H9 (cell line): ENCODE measurements around the gene S100Z. TPM values are rescaled to one million over a fixed set of nuclear protein-coding genes. Genes with fewer than 3 reads are reported as not detected.

Source experiments
- DNase-seq: peaks from one replicate; pipeline ENCODE4 v3.0.0-alpha.2; 2017
- H2AFZ ChIP-seq: one replicate; pipeline ENCODE4 v1.6.1; 2013; ENCODE audit warnings: mild to moderate bottlenecking, low read length, control low read depth, moderate library complexity
- H2AK5ac ChIP-seq: 2 replicates; pipeline ENCODE4 v1.6.1; 2013; ENCODE audit warnings: low read length, control low read depth, mixed read lengths; ENCODE audit not compliant: insufficient read length
- H2BK120ac ChIP-seq: one replicate; pipeline ENCODE4 v1.6.1; 2013; ENCODE audit warnings: low read depth, mild to moderate bottlenecking, low read length, control low read depth, inconsistent platforms; ENCODE audit not compliant: poor library complexity, severe bottlenecking
- H2BK12ac ChIP-seq: 2 replicates; pipeline ENCODE4 v1.6.1; 2013; ENCODE audit warnings: low read length, control low read depth, mixed read lengths, low read depth; ENCODE audit not compliant: insufficient read length
- H2BK15ac ChIP-seq: 2 replicates; pipeline ENCODE4 v1.6.1; 2013; ENCODE audit warnings: low read depth, low read length, control low read depth
- H2BK20ac ChIP-seq: one replicate; pipeline ENCODE4 v1.6.1; 2013; ENCODE audit warnings: low read depth, mild to moderate bottlenecking, low read length, control low read depth, inconsistent platforms; ENCODE audit not compliant: poor library complexity, severe bottlenecking
- H2BK5ac ChIP-seq: 2 replicates; pipeline ENCODE4 v1.6.1; 2013; ENCODE audit warnings: low read length, control low read depth, mixed read lengths; ENCODE audit not compliant: insufficient read length
- H3K14ac ChIP-seq: 2 replicates; pipeline ENCODE4 v1.6.1; 2013; ENCODE audit warnings: low read length, control low read depth; ENCODE audit not compliant: insufficient read depth
- H3K18ac ChIP-seq: 2 replicates; pipeline ENCODE4 v1.6.1; 2013; ENCODE audit warnings: low read depth, mild to moderate bottlenecking, mixed read lengths, low read length, control low read depth; ENCODE audit not compliant: insufficient read length
- H3K23ac ChIP-seq: 2 replicates; pipeline ENCODE4 v1.6.1; 2013; ENCODE audit warnings: low read length, control low read depth, mixed read lengths, low read depth; ENCODE audit not compliant: insufficient read length
- H3K23me2 ChIP-seq: 2 replicates; pipeline ENCODE4 v1.6.1; 2013; ENCODE audit warnings: low read depth, mild to moderate bottlenecking, mixed read lengths, low read length, control low read depth; ENCODE audit not compliant: insufficient read length, poor library complexity, severe bottlenecking
- H3K27ac ChIP-seq: 2 replicates; pipeline ENCODE4 v1.5.1; 2013; ENCODE audit warnings: low read length, control low read depth, mixed read lengths, low read depth; ENCODE audit not compliant: insufficient read length
- H3K27me3 ChIP-seq: 2 replicates; pipeline ENCODE4 v1.6.1; 2013; ENCODE audit warnings: low read length, control low read depth, inconsistent platforms; ENCODE audit not compliant: insufficient read depth
- H3K4ac ChIP-seq: 2 replicates; pipeline ENCODE4 v1.6.1; 2013; ENCODE audit warnings: low read depth, mild to moderate bottlenecking, control low read depth, inconsistent platforms, low read length, moderate library complexity
- H3K4me1 ChIP-seq: 2 replicates; pipeline ENCODE4 v1.6.1; 2013; ENCODE audit warnings: low read length, control low read depth, inconsistent platforms; ENCODE audit not compliant: insufficient read depth
- H3K4me2 ChIP-seq: 2 replicates; pipeline ENCODE4 v1.6.1; 2013; ENCODE audit warnings: low read length, control low read depth, mixed read lengths; ENCODE audit not compliant: insufficient read length, insufficient read depth
- H3K56ac ChIP-seq: 2 replicates; pipeline ENCODE4 v1.6.1; 2013; ENCODE audit warnings: low read depth, mild to moderate bottlenecking, mixed read lengths, low read length, control low read depth; ENCODE audit not compliant: insufficient read length
- H3K79me1 ChIP-seq: 2 replicates; pipeline ENCODE4 v1.6.1; 2013; ENCODE audit warnings: low read depth, mild to moderate bottlenecking, moderate library complexity, low read length, control low read depth, inconsistent platforms; ENCODE audit not compliant: insufficient read depth, poor library complexity, severe bottlenecking
- H3K79me2 ChIP-seq: 2 replicates; pipeline ENCODE4 v1.6.1; 2013; ENCODE audit warnings: low read length, control low read depth, inconsistent platforms; ENCODE audit not compliant: insufficient read depth
- H3K9ac ChIP-seq: 2 replicates; pipeline ENCODE4 v1.6.1; 2013; ENCODE audit warnings: low read length, control low read depth, mixed read lengths; ENCODE audit not compliant: insufficient read length; ENCODE audit errors: extremely low read depth
- H3K9me3 ChIP-seq: one replicate; pipeline ENCODE4 v1.6.1; 2013; ENCODE audit warnings: low read depth, low read length, inconsistent platforms; ENCODE audit not compliant: control insufficient read depth
- H3T11ph ChIP-seq: one replicate; pipeline ENCODE4 v1.6.1; 2013; ENCODE audit warnings: mild to moderate bottlenecking, low read length, control low read depth, inconsistent platforms
- H4K20me1 ChIP-seq: one replicate; pipeline ENCODE4 v1.6.1; 2013; ENCODE audit not compliant: control insufficient read depth, insufficient read length, insufficient read depth
- H4K5ac ChIP-seq: 2 replicates; pipeline ENCODE4 v1.6.1; 2013; ENCODE audit warnings: low read depth, mild to moderate bottlenecking, mixed read lengths, low read length, control low read depth; ENCODE audit not compliant: insufficient read length
- H4K8ac ChIP-seq: replicated peaks from 2 replicates; pipeline ENCODE4 v1.6.1; 2013; ENCODE audit warnings: low read length, control low read depth, mixed read lengths, low read depth; ENCODE audit not compliant: insufficient read length
- H4K91ac ChIP-seq: 2 replicates; pipeline ENCODE4 v1.6.1; 2013; ENCODE audit warnings: low read depth, mild to moderate bottlenecking, moderate library complexity, mixed read lengths, low read length, control low read depth; ENCODE audit not compliant: insufficient read length
- H3K27ac Mint-ChIP-seq, 3 experiments: 2 replicates in 2 of 3; 3 replicates in 1 of 3; pipeline ENCODE4 v1.8.0; 2020 to 2021; ENCODE audit warnings: mixed read lengths in 3 of 3, mild to moderate bottlenecking in 1 of 3, moderate library complexity in 1 of 3
- H3K27me3 Mint-ChIP-seq: 2 replicates; pipeline ENCODE4 v1.8.0; 2021; ENCODE audit warnings: low read depth, mild to moderate bottlenecking, moderate library complexity, mixed read lengths
- H3K36me3 Mint-ChIP-seq, 3 experiments: 2 replicates in 2 of 3; 3 replicates in 1 of 3; pipeline ENCODE4 v1.8.0; 2020 to 2021; ENCODE audit warnings: low read depth in 3 of 3, mixed read lengths in 3 of 3; ENCODE audit not compliant: insufficient read depth in 1 of 3
- H3K4me1 Mint-ChIP-seq, 2 experiments: 2 replicates each; pipeline ENCODE4 v1.8.0; 2020; ENCODE audit warnings: mixed read lengths in 2 of 2
- H3K4me3 Mint-ChIP-seq, 2 experiments: 2 replicates in 1 of 2; 3 replicates in 1 of 2; pipeline ENCODE4 v1.8.0; 2020 to 2021; ENCODE audit warnings: mild to moderate bottlenecking in 2 of 2, mixed read lengths in 2 of 2, moderate library complexity in 1 of 2
- H3K9me3 Mint-ChIP-seq, 2 experiments: 2 replicates in 1 of 2; 3 replicates in 1 of 2; pipeline ENCODE4 v1.8.0; 2020; ENCODE audit warnings: mild to moderate bottlenecking in 2 of 2, mixed read lengths in 2 of 2, moderate library complexity in 1 of 2
- CTCF ChIP-seq: fragments of 200-600 bp; sonication (generic); conservative IDR thresholded peaks from 3 replicates; pipeline ENCODE4 v1.8.0; 2021; ENCODE audit warnings: antibody characterized with exemption, mild to moderate bottlenecking
- WGBS: extraction: QIAGEN DNeasy Blood & Tissue Kit; methylation state at CpG from one replicate; pipeline ENCODE4 v1.1.7; 2013; ENCODE audit warnings: missing lambda C conversion rate, low lambda C conversion rate, mixed read lengths; ENCODE audit not compliant: insufficient read length; ENCODE audit errors: extremely low coverage; 5-methylcytosine and 5-hydroxymethylcytosine counted together
- total RNA-seq: library from RNA; stranded (reverse); gene quantifications from 2 replicates; pipeline ENCODE4 v1.2.1, GENCODE V29; 2021

S100Z gene
- total RNA-seq, 1 experiment from 2014 or later, result not detected

DNA sequence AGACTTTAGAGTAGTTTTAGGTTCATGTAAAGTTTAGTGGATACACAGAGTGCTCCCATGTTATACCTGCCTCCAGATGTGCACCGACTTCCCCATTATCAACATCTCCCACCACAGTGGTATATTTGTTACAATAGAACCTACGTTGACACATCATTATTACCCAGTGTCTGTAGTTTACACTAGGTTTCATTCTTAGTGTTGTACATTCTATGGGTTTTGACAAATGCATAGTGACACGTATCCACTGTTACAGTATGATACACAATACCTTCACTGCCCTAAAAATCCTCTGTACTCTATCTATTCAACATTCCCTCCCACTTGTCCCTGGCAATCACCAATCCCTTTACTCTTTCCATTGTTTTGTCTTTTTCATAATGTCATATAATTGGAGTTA lies 68.7 kb downstream of the S100Z start:
- peaks cover 4 to 11% of the 10 kb centered on the region in 2 experiments for H3K9me3 Mint-ChIP-seq
- H3K79me1 ChIP-seq, result no peaks in the 10 kb centered on the region

More for the DNA sequence above, 68.7 kb downstream of the S100Z start:
- Histone ChIP-seq H2BK15ac (no peak overlapping the region), H4K8ac (no peak overlapping the region), H3K9ac (no peak overlapping the region), H2AFZ (no peak overlapping the region), H3K56ac (no peak overlapping the region), H3K79me2 (no peaks in the 10 kb centered on the region), H2BK20ac (no peak overlapping the region), H4K20me1 (no peaks in the 10 kb centered on the region), H3T11ph (no peak overlapping the region), H3K27me3 (no peaks in the 10 kb centered on the region), H3K4ac (no peak overlapping the region), H3K4me1 (peaks cover 2% of the 10 kb centered on the region; the same call in 1 of the 2 replicates), H3K18ac (no peak overlapping the region), H3K9me3 (no peaks in the 10 kb centered on the region), H3K14ac (no peak overlapping the region), H3K23me2 (no peaks in the 10 kb centered on the region), H4K91ac (no peak overlapping the region), H2BK12ac (no peak overlapping the region), H3K4me2 (no peak overlapping the region), H2AK5ac (no peak overlapping the region), H2BK5ac (no peak overlapping the region), H2BK120ac (no peak overlapping the region), H3K23ac (no peak overlapping the region), H3K27ac (no peak overlapping the region), H4K5ac (no peak overlapping the region)
- no peak for TF ChIP-seq CTCF
- Mint-ChIP-seq H3K36me3 (peaks cover 2 to 6% (median 4%) of the 10 kb centered on the region in 3 experiments; a peak in 5 of 7 replicates), H3K27me3 (no peaks in the 10 kb centered on the region; the same call in none of the 2 replicates), H3K4me1 (peaks cover 0 to 2% of the 10 kb centered on the region in 2 experiments; a peak in 1 of 4 replicates), H3K4me3 (no peak overlapping the region), H3K27ac (no peak overlapping the region)
- DNase-seq, result no peak
- WGBS, result no CpG with 5 or more reads among the region's 3 CpGs
